Gastroesophageal sphincter (tissue), 3 donors: Measurements from ENCODE around the gene DOCK10.

Experiments used
- CTCF ChIP-seq, 4 experiments: fragments of 200-600 bp in 2 of 4; fragments of 450-650 bp in 2 of 4; sonication (generic) in 1 of 4; IDR thresholded peaks; one replicate each; pipeline ENCODE4 v1.5.1; 2017 to 2019; ENCODE audit warnings: antibody characterized with exemption in 4 of 4, mild to moderate bottlenecking in 2 of 4, moderate library complexity in 2 of 4
- POLR2A ChIP-seq, 2 donors: fragments of 450-650 bp; IDR thresholded peaks; one replicate each; pipeline ENCODE4 v1.6.1; 2017; ENCODE audit warnings: antibody characterized with exemption in 2 of 2, mild to moderate bottlenecking in 2 of 2, moderate library complexity in 1 of 2
- POLR2AphosphoS5 ChIP-seq: sonication (generic); formaldehyde crosslinking; IDR thresholded peaks from one replicate; pipeline ENCODE4 v1.6.1; 2017; ENCODE audit warnings: antibody characterized with exemption

- TF ChIP-seq POLR2A (IDR thresholded peaks at IDR 0.05) (no peak), CTCF (IDR thresholded peaks at IDR 0.05) (no peak), POLR2AphosphoS5 (no peak)
These were observed 239.9 kb downstream of the DOCK10 start for GRCh38 chr2:224802407-224802806.
